ENCODE data around the gene MYO5A. TPM values are rescaled to one million over a fixed set of nuclear protein-coding genes. Genes with fewer than 3 reads are reported as not detected.
A peak's percentile ranks its signal among the peaks of the same experiment; 100 is the strongest.

The MYO5A gene
- total and polyA plus RNA-seq, 4 donors = 47.8 to 119 (median 88.4) TPM

DNA sequence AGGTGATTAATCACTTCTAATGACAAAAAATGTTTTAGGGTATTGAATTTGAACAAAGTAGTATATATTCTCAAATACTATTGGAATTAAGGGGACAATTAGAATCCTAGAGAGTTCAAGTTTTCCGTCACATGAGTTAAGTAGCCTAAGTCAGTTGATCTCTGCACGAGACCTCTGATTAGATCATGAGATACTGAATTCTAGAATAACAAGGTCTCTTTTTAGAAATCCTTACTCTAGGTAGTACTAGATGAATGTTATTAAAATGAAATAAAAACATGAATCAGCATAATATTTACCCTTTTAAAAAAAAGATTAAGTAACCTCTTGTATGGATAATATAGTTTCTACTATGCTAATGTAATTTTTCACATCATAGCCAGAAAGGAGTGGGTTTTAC, 43.4 kb downstream of the MYO5A start:
- H3K27ac ChIP-seq (ENCODE audit: low read depth, low read length) = no peak overlapping the region
- no peaks in the 10 kb centered on the region for H3K36me3 ChIP-seq (ENCODE audit: control insufficient read depth, insufficient read depth, low read length)
- peaks cover 3% of the 10 kb centered on the region for H3K4me1 ChIP-seq (ENCODE audit: control insufficient read depth, insufficient read depth, low read length)
- no peak overlapping the region for H3K4me3 ChIP-seq (ENCODE audit: low read depth, low read length)
- H3K9me3 ChIP-seq (ENCODE audit: control insufficient read depth, insufficient read depth, low read length) = no peaks in the 10 kb centered on the region
- H3K27me3 ChIP-seq (ENCODE audit: control insufficient read depth, insufficient read depth, low read length) = no peaks in the 10 kb centered on the region
- no CpG with 5 or more reads among the region's 2 CpGs for WGBS (ENCODE audit: insufficient coverage)
- DNase-seq (ENCODE audit: low read depth in 4 of 6, low spot score in 6 of 6) = no peak

DNA sequence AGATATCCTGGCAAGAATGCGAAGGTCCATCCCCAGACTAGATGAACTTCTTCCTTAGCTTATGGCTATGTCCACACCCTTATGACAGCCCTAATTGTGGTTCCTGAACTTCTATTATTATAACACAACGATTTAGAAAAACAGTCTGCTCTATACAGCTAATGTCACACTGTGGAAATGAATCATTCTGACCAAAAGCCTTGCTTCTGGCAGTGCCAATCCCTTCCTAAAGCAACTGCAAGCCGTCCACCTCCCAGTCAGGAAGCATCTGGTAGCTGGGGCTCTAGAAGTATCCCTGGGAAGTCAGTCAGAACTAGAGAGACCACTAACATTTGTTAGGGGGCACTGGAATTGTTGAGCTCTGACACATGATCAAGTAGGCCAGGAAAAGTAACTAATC, 45.0 kb downstream of the MYO5A start:
- H3K9me3 ChIP-seq (ENCODE audit: control insufficient read depth, insufficient read depth, low read length) = no peaks in the 10 kb centered on the region
- H3K27me3 ChIP-seq (ENCODE audit: control insufficient read depth, insufficient read depth, low read length) = no peaks in the 10 kb centered on the region
- H3K36me3 ChIP-seq (ENCODE audit: control insufficient read depth, insufficient read depth, low read length) = no peaks in the 10 kb centered on the region
- H3K4me1 ChIP-seq (ENCODE audit: control insufficient read depth, insufficient read depth, low read length) = peaks cover 3% of the 10 kb centered on the region
- no CpG with 5 or more reads among the region's 3 CpGs for WGBS (ENCODE audit: insufficient coverage)
- H3K27ac ChIP-seq (ENCODE audit: low read depth, low read length) = no peak overlapping the region
- no peak overlapping the region for H3K4me3 ChIP-seq (ENCODE audit: low read depth, low read length)
- DNase-seq (ENCODE audit: low read depth in 4 of 6, low spot score in 6 of 6) = no peak

DNA sequence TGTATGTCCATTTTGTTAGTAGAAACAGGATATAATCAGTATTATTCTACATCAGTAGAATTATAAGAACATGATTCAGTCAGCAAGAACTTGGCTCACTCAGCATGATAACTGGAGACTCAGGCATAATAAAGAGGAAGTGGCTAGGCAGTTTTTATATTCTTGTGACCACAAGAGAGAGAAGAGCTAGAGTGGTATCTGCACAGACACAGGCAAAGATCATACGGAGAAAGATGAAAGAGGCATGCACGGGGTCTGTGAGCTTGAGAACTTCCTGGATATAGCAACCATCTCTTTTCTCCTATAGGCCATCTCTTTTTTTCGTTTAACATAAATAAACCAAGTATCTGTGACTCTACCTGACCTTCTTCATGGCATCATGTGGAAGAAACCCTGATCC, 46.8 kb downstream of the MYO5A start:
- Histone ChIP-seq H3K27me3 (ENCODE audit: control insufficient read depth, insufficient read depth, low read length) (no peaks in the 10 kb centered on the region), H3K27ac (ENCODE audit: low read depth, low read length) (no peak overlapping the region), H3K4me1 (ENCODE audit: control insufficient read depth, insufficient read depth, low read length) (peaks cover 3% of the 10 kb centered on the region), H3K36me3 (ENCODE audit: control insufficient read depth, insufficient read depth, low read length) (no peaks in the 10 kb centered on the region), H3K4me3 (ENCODE audit: low read depth, low read length) (no peak overlapping the region), H3K9me3 (ENCODE audit: control insufficient read depth, insufficient read depth, low read length) (peaks cover 1% of the 10 kb centered on the region)
- DNase-seq (ENCODE audit: low read depth in 4 of 6, low spot score in 6 of 6) = peak in 1 of 6 donors; percentile 17
- WGBS (ENCODE audit: insufficient coverage) = no CpG with 5 or more reads among the region's 3 CpGs

DNA sequence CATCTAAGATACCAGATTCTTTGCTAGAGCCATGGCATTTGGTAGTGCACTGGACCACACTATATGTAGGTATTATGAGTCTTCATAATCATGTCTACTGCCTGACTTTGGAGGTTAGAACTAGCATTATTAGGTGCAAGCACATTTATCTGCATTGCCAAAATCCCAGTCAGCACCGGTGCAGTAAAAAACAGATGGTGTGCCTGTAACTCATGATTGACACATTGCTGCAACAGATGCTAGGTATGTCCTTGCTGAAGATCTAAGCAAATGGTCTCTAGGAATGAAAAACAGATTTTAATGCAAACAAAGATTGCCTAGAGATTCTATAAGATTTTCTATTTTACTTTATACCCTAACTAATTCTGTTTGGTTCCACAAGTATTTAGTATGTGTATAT, 47.7 kb downstream of the MYO5A start:
- 86% methylated on average over 1 of the region's 1 CpG for WGBS (ENCODE audit: insufficient coverage)
- Histone ChIP-seq H3K4me1 (ENCODE audit: control insufficient read depth, insufficient read depth, low read length) (peaks cover 1% of the 10 kb centered on the region), H3K36me3 (ENCODE audit: control insufficient read depth, insufficient read depth, low read length) (no peaks in the 10 kb centered on the region), H3K27ac (ENCODE audit: low read depth, low read length) (no peak overlapping the region), H3K4me3 (ENCODE audit: low read depth, low read length) (no peak overlapping the region), H3K9me3 (ENCODE audit: control insufficient read depth, insufficient read depth, low read length) (peaks cover 1% of the 10 kb centered on the region), H3K27me3 (ENCODE audit: control insufficient read depth, insufficient read depth, low read length) (no peaks in the 10 kb centered on the region)
- peak in 1 of 6 donors; percentile 10 for DNase-seq (ENCODE audit: low read depth in 4 of 6, low spot score in 6 of 6)

DNA sequence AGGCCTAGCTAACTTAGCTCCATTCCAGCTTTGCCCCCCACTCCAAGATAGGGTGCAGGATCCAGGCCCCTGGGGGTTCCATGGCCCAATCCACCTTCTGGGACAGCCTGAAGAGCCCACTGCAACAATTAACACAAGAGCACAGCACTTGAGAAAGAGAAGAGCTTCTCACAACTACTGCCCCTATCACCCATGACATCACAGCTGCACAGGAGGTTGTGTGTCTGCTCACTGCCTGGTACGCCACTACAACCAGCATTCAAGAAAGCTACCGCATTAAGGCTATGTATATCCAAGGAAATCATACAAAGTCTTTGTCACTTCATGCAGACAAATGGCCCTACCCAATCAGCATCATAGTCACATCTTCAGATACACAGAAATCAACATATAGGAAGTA, 62.0 kb downstream of the MYO5A start:
- H3K27ac ChIP-seq (ENCODE audit: low read depth, low read length) = no peak overlapping the region
- no peaks in the 10 kb centered on the region for H3K36me3 ChIP-seq (ENCODE audit: control insufficient read depth, insufficient read depth, low read length)
- no peak overlapping the region for H3K4me3 ChIP-seq (ENCODE audit: low read depth, low read length)
- no peaks in the 10 kb centered on the region for H3K4me1 ChIP-seq (ENCODE audit: control insufficient read depth, insufficient read depth, low read length)
- no peak for DNase-seq (ENCODE audit: low read depth in 4 of 6, low spot score in 6 of 6)
- no peaks in the 10 kb centered on the region for H3K9me3 ChIP-seq (ENCODE audit: control insufficient read depth, insufficient read depth, low read length)
- WGBS (ENCODE audit: insufficient coverage) = 100% methylated on average over 1 of the region's 2 CpGs
- H3K27me3 ChIP-seq (ENCODE audit: control insufficient read depth, insufficient read depth, low read length) = no peaks in the 10 kb centered on the region

DNA sequence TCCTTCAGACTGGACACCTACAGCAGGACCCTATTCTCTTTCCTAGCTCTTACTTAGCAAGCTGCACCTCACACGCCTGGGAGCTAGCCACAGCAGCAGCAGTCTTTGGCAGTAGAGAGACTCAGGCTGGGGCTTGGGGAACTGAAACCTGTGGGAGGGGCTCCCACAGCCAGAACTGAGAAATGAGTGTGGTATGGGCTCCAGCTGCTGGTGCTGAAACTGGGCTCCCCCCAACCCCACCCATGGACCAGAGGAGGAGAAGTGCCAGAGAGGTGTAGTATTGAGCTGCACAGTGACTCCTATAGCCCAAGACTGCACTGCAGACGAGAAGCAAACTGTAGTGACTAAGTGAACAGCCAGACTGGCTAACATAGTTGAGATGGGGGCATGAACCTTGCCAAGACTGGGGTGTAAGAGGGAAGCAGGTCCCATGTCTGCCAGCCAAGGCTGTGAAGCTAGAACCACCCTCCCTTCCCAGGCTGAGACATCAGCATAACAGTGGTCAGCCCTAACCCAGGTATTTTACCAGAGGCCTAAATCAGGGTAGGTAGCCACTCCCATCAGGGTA, 62.5 kb downstream of the MYO5A start:
- Histone ChIP-seq H3K9me3 (ENCODE audit: control insufficient read depth, insufficient read depth, low read length) (no peaks in the 10 kb centered on the region), H3K4me1 (ENCODE audit: control insufficient read depth, insufficient read depth, low read length) (no peaks in the 10 kb centered on the region), H3K27ac (ENCODE audit: low read depth, low read length) (no peak overlapping the region), H3K4me3 (ENCODE audit: low read depth, low read length) (no peak overlapping the region), H3K27me3 (ENCODE audit: control insufficient read depth, insufficient read depth, low read length) (no peaks in the 10 kb centered on the region), H3K36me3 (ENCODE audit: control insufficient read depth, insufficient read depth, low read length) (no peaks in the 10 kb centered on the region)
- WGBS (ENCODE audit: insufficient coverage) = 57% methylated on average over 1 of the region's 2 CpGs
- no peak for DNase-seq (ENCODE audit: low read depth in 4 of 6, low spot score in 6 of 6)

- no peak overlapping the region for H3K4me3 ChIP-seq (ENCODE audit: low read depth, low read length)
- H3K27ac ChIP-seq (ENCODE audit: low read depth, low read length) = no peak overlapping the region
- peaks cover 8% of the 10 kb centered on the region for H3K36me3 ChIP-seq (ENCODE audit: control insufficient read depth, insufficient read depth, low read length)
- no peak for DNase-seq (ENCODE audit: low read depth in 4 of 6, low spot score in 6 of 6)
- no peaks in the 10 kb centered on the region for H3K9me3 ChIP-seq (ENCODE audit: control insufficient read depth, insufficient read depth, low read length)
- H3K4me1 ChIP-seq (ENCODE audit: control insufficient read depth, insufficient read depth, low read length) = no peaks in the 10 kb centered on the region
- H3K27me3 ChIP-seq (ENCODE audit: control insufficient read depth, insufficient read depth, low read length) = no peaks in the 10 kb centered on the region
- WGBS (ENCODE audit: insufficient coverage) = 93% methylated on average over 2 of the region's 3 CpGs
These were observed 64.2 kb downstream of the MYO5A start for GRCh38 chr15:52464478-52464877.

DNA sequence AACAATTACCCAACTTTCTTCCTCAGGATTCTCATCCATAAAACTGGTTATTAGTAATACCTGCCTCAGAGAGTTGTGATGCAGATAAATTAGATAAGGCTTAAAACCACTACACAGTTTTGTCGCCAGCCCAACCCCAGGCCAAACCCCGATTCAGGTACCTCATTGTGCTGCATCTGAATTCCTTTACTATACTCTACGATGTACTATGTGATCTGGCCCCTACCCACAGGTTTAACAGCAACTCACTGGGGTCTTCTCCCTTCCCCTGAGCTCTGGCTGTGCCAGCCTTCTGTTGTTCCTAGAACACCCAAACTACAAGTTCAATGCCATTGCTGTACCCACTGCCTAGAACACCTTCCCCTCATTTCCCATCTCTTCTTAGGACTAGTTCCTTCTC, 64.6 kb downstream of the MYO5A start:
- 87% methylated on average over 2 of the region's 3 CpGs for WGBS (ENCODE audit: insufficient coverage)

DNA sequence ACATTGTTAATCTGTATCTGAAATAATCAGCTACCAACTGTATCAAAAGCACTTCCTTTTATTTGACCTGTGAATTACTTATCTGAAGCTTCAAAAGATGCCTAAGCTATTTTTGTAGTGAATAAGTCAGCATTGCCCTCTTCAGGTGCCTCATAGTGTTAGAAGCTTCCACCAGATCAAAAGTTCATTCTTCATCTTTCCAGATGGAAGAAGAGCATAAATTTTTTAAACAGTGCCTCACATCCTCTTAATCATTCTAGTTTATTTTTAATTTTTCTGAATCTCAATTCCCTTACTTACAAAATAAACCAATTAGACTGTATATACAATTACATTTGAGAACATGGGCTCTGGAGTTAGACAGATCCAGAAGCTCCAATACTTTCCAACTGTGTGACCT, 65.0 kb downstream of the MYO5A start:
- Histone ChIP-seq H3K27me3 (ENCODE audit: control insufficient read depth, insufficient read depth, low read length) (no peaks in the 10 kb centered on the region), H3K4me3 (ENCODE audit: low read depth, low read length) (no peak overlapping the region), H3K9me3 (ENCODE audit: control insufficient read depth, insufficient read depth, low read length) (no peaks in the 10 kb centered on the region), H3K4me1 (ENCODE audit: control insufficient read depth, insufficient read depth, low read length) (no peaks in the 10 kb centered on the region), H3K27ac (ENCODE audit: low read depth, low read length) (no peak overlapping the region), H3K36me3 (ENCODE audit: control insufficient read depth, insufficient read depth, low read length) (peaks cover 9% of the 10 kb centered on the region)
- no peak for DNase-seq (ENCODE audit: low read depth in 4 of 6, low spot score in 6 of 6)

More for the DNA sequence above, 64.6 kb downstream of the MYO5A start:
- DNase-seq (ENCODE audit: low read depth in 4 of 6, low spot score in 6 of 6) = no peak
- Histone ChIP-seq H3K9me3 (ENCODE audit: control insufficient read depth, insufficient read depth, low read length) (no peaks in the 10 kb centered on the region), H3K4me1 (ENCODE audit: control insufficient read depth, insufficient read depth, low read length) (no peaks in the 10 kb centered on the region), H3K4me3 (ENCODE audit: low read depth, low read length) (no peak overlapping the region), H3K27me3 (ENCODE audit: control insufficient read depth, insufficient read depth, low read length) (no peaks in the 10 kb centered on the region), H3K27ac (ENCODE audit: low read depth, low read length) (no peak overlapping the region), H3K36me3 (ENCODE audit: control insufficient read depth, insufficient read depth, low read length) (peaks cover 9% of the 10 kb centered on the region)

- DNase-seq (ENCODE audit: low read depth in 4 of 6, low spot score in 6 of 6) = no peak
- Histone ChIP-seq H3K4me3 (ENCODE audit: low read depth, low read length) (no peak overlapping the region), H3K27ac (ENCODE audit: low read depth, low read length) (no peak overlapping the region), H3K36me3 (ENCODE audit: control insufficient read depth, insufficient read depth, low read length) (peaks cover 9% of the 10 kb centered on the region), H3K27me3 (ENCODE audit: control insufficient read depth, insufficient read depth, low read length) (no peaks in the 10 kb centered on the region), H3K4me1 (ENCODE audit: control insufficient read depth, insufficient read depth, low read length) (no peaks in the 10 kb centered on the region), H3K9me3 (ENCODE audit: control insufficient read depth, insufficient read depth, low read length) (no peaks in the 10 kb centered on the region)
- WGBS (ENCODE audit: insufficient coverage) = no CpG with 5 or more reads among the region's 6 CpGs
These were observed 65.8 kb downstream of the MYO5A start for GRCh38 chr15:52462806-52463360.
